ENCODE results near the gene MTA1. TPM values are rescaled to one million over a fixed set of nuclear protein-coding genes. Genes with fewer than 3 reads are reported as not detected.

The MTA1 gene
- total RNA-seq, 1 donor from 2014 or later: 119 TPM

DNA sequence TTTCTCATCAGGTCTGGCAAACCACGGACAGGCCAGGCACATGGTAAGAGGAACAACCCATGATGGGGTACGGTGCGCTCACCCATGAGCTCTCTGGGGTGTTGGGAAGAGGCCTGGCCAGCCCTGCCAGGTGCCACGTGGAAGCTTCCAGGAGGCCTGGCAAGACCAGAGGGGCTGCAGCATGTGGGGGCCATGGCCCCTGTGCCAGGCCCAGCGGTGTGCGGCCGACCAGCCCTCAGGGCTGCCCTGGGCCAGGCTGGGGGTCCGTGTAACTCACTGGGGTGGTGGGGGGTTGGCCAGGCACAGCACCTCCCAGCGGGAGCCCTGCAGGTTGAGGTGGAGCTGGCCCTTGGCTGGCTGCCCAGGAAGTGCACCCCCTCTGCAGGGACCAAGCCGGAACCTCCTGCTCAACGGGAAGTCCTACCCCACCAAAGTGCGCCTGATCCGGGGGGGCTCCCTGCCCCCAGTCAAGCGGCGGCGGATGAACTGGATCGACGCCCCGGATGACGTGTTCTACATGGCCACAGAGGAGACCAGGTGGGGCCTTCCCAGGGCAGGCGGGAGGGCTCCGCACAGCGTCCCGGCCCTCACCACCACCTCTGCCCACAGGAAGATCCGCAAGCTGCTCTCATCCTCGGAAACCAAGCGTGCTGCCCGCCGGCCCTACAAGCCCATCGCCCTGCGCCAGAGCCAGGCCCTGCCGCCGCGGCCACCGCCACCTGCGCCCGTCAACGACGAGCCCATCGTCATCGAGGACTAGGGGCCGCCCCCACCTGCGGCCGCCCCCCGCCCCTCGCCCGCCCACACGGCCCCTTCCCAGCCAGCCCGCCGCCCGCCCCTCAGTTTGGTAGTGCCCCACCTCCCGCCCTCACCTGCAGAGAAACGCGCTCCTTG, 50.1 kb downstream of the MTA1 start:
- no peaks in the 10 kb centered on the region for H3K9me3 Mint-ChIP-seq
- H3K4me3 Mint-ChIP-seq: no peak overlapping the region
- ATAC-seq (ENCODE audit: low read depth) (no peak), DNase-seq (no peak)
- POLR2A ChIA-PET: interaction anchor here (0.6 to 1.4 kb wide), 2 partner anchors 11 to 12 kb away, joined by 3 to 6 read pairs; no protein-coding TSS in a partner anchor
- no peaks in the 10 kb centered on the region for H3K27me3 Mint-ChIP-seq
- TF ChIP-seq, protein P1, sequence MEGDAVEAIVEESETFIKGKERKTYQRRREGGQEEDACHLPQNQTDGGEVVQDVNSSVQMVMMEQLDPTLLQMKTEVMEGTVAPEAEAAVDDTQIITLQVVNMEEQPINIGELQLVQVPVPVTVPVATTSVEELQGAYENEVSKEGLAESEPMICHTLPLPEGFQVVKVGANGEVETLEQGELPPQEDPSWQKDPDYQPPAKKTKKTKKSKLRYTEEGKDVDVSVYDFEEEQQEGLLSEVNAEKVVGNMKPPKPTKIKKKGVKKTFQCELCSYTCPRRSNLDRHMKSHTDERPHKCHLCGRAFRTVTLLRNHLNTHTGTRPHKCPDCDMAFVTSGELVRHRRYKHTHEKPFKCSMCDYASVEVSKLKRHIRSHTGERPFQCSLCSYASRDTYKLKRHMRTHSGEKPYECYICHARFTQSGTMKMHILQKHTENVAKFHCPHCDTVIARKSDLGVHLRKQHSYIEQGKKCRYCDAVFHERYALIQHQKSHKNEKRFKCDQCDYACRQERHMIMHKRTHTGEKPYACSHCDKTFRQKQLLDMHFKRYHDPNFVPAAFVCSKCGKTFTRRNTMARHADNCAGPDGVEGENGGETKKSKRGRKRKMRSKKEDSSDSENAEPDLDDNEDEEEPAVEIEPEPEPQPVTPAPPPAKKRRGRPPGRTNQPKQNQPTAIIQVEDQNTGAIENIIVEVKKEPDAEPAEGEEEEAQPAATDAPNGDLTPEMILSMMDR (IDR thresholded peaks at IDR 0.05): no peak
- intact Hi-C loops (cut with micrococcal nuclease): no loop called here
- H3K36me3 Mint-ChIP-seq (ENCODE audit: low read depth): peaks cover 15% of the 10 kb centered on the region
- no peak overlapping the region for H3K27ac Mint-ChIP-seq
- CTCF ChIA-PET: interaction anchor here (2.9 kb wide), 1 partner anchor 20 kb away, joined by 14 read pairs; no protein-coding TSS in a partner anchor
- peaks cover 11% of the 10 kb centered on the region for H3K4me1 Mint-ChIP-seq

DNA sequence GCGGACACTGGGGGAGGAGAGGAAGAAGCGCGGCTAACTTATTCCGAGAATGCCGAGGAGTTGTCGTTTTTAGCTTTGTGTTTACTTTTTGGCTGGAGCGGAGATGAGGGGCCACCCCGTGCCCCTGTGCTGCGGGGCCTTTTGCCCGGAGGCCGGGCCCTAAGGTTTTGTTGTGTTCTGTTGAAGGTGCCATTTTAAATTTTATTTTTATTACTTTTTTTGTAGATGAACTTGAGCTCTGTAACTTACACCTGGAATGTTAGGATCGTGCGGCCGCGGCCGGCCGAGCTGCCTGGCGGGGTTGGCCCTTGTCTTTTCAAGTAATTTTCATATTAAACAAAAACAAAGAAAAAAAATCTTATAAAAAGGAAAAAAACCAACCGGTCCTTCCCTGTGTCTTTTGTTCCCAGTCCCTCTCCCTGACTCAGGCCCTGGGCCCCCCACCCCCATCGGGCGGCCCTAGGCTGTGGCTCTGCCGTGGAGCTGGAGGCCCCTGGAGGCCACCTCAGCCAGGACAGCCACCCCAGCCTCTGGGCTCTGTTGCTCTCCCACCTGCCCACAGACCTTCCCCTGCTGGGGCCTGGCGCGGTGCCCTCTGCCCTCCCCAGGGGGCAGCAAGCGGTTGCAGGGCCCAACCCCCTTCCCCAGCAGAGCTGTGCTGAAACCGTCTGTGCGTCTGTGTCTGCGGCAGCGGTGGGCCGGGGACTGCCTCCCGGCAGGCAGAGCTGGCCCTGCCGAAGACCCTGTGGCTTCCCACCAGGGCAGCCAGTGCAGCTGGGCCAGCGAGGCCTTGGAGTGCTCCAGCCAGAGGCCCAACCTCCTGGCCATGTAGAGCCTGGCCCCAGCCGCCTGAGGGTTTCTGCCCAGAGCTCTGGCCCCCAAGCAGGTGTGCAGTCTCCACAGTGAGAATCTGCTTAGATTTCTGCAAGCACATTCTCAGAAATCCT, 51.0 kb downstream of the MTA1 start:
- TF ChIP-seq, protein P1 (IDR thresholded peaks at IDR 0.05): no peak
- no peak for DNase-seq
- H3K4me3 Mint-ChIP-seq: no peak overlapping the region
- CTCF ChIA-PET: interaction anchor here (1.1 to 2.9 kb wide), 3 partner anchors 10 to 19 kb away, joined by 3 to 14 read pairs (median 9); no protein-coding TSS in a partner anchor
- intact Hi-C loops (cut with micrococcal nuclease): no loop called here
- H3K27ac Mint-ChIP-seq: no peak overlapping the region
- ATAC-seq (ENCODE audit: low read depth): no peak
- POLR2A ChIA-PET: interaction anchor here (1.4 to 1.8 kb wide), 2 partner anchors 10 to 19 kb away, joined by 6 to 8 read pairs; no protein-coding TSS in a partner anchor
- H3K9me3 Mint-ChIP-seq: no peaks in the 10 kb centered on the region
- H3K36me3 Mint-ChIP-seq (ENCODE audit: low read depth): peaks cover 10% of the 10 kb centered on the region
- H3K27me3 Mint-ChIP-seq: no peaks in the 10 kb centered on the region
- H3K4me1 Mint-ChIP-seq: peaks cover 15% of the 10 kb centered on the region

DNA sequence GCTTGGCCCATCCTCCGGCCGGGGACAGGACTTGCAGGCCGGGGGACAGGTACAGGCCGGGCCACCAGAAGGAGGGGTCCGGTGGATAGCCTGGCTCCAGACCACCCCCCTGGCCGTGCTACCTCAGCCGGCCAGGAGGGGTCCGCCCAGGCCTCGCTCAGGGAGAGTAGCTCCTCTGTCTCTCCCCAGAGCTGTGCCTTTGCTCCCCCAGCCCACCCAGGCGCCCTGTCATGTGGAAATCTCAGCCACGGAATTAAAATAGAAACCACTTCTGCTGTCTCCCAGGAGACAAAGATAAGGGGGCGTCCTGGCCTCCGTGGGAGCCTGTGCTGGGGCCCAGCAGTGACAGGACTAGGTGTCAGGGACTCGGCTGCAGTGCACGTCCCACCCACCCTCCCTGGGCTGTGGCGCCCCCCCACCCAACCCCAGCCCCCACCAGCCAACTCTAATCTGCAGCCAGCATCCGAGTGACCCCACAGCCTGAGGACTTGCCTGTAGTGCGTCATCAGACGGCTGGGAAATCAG, 51.7 kb downstream of the MTA1 start:
- DNase-seq (no peak), ATAC-seq (ENCODE audit: low read depth) (no peak)
- Mint-ChIP-seq H3K9me3 (no peaks in the 10 kb centered on the region), H3K36me3 (ENCODE audit: low read depth) (peaks cover 10% of the 10 kb centered on the region), H3K27me3 (no peaks in the 10 kb centered on the region), H3K27ac (no peak overlapping the region), H3K4me3 (no peak overlapping the region), H3K4me1 (peaks cover 22% of the 10 kb centered on the region)
- ChIA-PET CTCF (interaction anchor here (1.1 to 2.9 kb wide), 3 partner anchors 9 to 18 kb away, joined by 3 to 14 read pairs (median 9); no protein-coding TSS in a partner anchor), POLR2A (interaction anchor here (1.4 to 1.8 kb wide), 2 partner anchors 10 to 18 kb away, joined by 6 to 8 read pairs; no protein-coding TSS in a partner anchor)
- intact Hi-C loops (cut with micrococcal nuclease): no loop called here
- TF ChIP-seq, protein P1 (IDR thresholded peaks at IDR 0.05): no peak

DNA sequence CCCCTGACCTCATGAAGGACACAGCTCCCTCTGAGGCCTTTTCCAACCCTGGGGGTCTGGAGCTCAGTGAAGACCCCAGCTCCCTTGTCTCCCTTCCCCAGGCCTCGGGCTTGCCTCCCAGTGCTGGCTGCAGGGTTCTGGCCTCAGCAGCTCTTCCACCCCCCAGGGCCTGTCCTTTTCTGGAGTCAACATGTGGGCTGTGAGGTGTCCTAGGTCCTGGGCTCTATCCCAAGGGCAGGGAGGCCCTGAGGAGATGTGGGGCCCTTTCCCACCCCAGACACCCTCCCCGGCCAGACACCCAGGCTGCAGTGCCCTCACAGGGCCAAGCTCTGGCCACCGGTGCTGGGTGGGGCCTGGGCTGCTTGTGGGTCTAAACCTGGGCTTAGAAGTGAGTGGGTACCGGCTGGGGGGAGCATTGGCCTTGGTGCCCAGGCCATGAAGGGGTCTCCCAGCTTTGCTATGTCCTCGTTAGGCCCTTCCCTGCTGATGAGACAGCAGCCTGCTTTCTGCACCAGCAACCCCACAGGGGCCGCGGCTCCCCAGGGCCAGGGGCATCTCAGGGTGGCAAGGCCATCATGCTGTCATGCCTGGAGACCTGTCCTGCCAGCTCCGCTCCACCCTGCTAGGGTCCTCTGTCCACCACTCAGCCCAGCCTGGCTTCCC, 52.3 kb downstream of the MTA1 start:
- Mint-ChIP-seq H3K4me1 (peaks cover 26% of the 10 kb centered on the region), H3K27me3 (no peaks in the 10 kb centered on the region), H3K27ac (no peak overlapping the region), H3K36me3 (ENCODE audit: low read depth) (peaks cover 10% of the 10 kb centered on the region), H3K4me3 (no peak overlapping the region), H3K9me3 (no peaks in the 10 kb centered on the region)
- CTCF ChIA-PET: interaction anchor here (0.7 to 2.9 kb wide), 4 partner anchors 8 to 18 kb away, joined by 3 to 14 read pairs (median 6); no protein-coding TSS in a partner anchor
- intact Hi-C loops (cut with micrococcal nuclease): no loop called here
- ATAC-seq (ENCODE audit: low read depth) (no peak), DNase-seq (no peak)
- POLR2A ChIA-PET: interaction anchor here (1.8 kb wide), 1 partner anchor 18 kb away, joined by 8 read pairs; no protein-coding TSS in a partner anchor
- TF ChIP-seq, protein P1 (IDR thresholded peaks at IDR 0.05): no peak
